IPS-18a (cell line): ENCODE measurements around the gene IFI44L.

Source experiments
- H3K27ac ChIP-seq: one replicate; pipeline ENCODE4 v1.5.1; 2013; ENCODE audit warnings: low read length
- H3K27me3 ChIP-seq: one replicate; pipeline ENCODE4 v1.6.1; 2013; ENCODE audit warnings: mild to moderate bottlenecking, low read length; ENCODE audit not compliant: control insufficient read depth, insufficient read depth
- H3K36me3 ChIP-seq: one replicate; pipeline ENCODE4 v1.6.1; 2013; ENCODE audit warnings: low read depth, low read length; ENCODE audit not compliant: control insufficient read depth
- H3K4me1 ChIP-seq: one replicate; pipeline ENCODE4 v1.6.1; 2013; ENCODE audit warnings: low read depth, low read length; ENCODE audit not compliant: control insufficient read depth
- H3K4me3 ChIP-seq: one replicate; pipeline ENCODE4 v1.5.1; 2013; ENCODE audit warnings: low read length
- H3K9ac ChIP-seq: one replicate; pipeline ENCODE4 v1.6.1; 2013; ENCODE audit warnings: mild to moderate bottlenecking, low read length, moderate library complexity
- H3K9me3 ChIP-seq: one replicate; pipeline ENCODE4 v1.6.1; 2013; ENCODE audit warnings: low read depth, low read length; ENCODE audit not compliant: control insufficient read depth

IFI44L gene

GRCh38 chr1:78641558-78641957 lies 21.3 kb downstream of the IFI44L start:
- Histone ChIP-seq H3K36me3 (no peaks in the 10 kb centered on the region), H3K27me3 (no peaks in the 10 kb centered on the region), H3K27ac (no peak overlapping the region)

GRCh38 chr1:78645723-78646122 lies 25.5 kb downstream of the IFI44L start:
- H3K4me3 ChIP-seq = no peak overlapping the region
- H3K4me1 ChIP-seq = no peaks in the 10 kb centered on the region
- no peak overlapping the region for H3K27ac ChIP-seq
- no peaks in the 10 kb centered on the region for H3K27me3 ChIP-seq
- H3K9me3 ChIP-seq = peaks cover 3% of the 10 kb centered on the region
- H3K36me3 ChIP-seq = no peaks in the 10 kb centered on the region
- H3K9ac ChIP-seq = no peak overlapping the region

More at GRCh38 chr1:78641558-78641957, 21.3 kb downstream of the IFI44L start:
- H3K9ac ChIP-seq = no peak overlapping the region
- H3K9me3 ChIP-seq = no peaks in the 10 kb centered on the region
- no peaks in the 10 kb centered on the region for H3K4me1 ChIP-seq
- no peak overlapping the region for H3K4me3 ChIP-seq

GRCh38 chr1:78647238-78647637 lies 27.0 kb downstream of the IFI44L start:
- no peak overlapping the region for H3K4me3 ChIP-seq
- no peaks in the 10 kb centered on the region for H3K4me1 ChIP-seq
- H3K27me3 ChIP-seq = no peaks in the 10 kb centered on the region
- peaks cover 3% of the 10 kb centered on the region for H3K9me3 ChIP-seq
- no peak overlapping the region for H3K9ac ChIP-seq
- no peak overlapping the region for H3K27ac ChIP-seq
- H3K36me3 ChIP-seq = no peaks in the 10 kb centered on the region

- Histone ChIP-seq H3K27me3 (peaks cover 3% of the 10 kb centered on the region), H3K27ac (no peak within 1 kb of the TSS), H3K9me3 (peaks cover 3% of the 10 kb centered on the region), H3K9ac (no peak within 1 kb of the TSS), H3K36me3 (no peaks in the 10 kb centered on the region), H3K4me3 (no peak within 1 kb of the TSS), H3K4me1 (no peaks in the 10 kb centered on the region)
Measured at GRCh38 chr1:78649628-78650027, 29.4 kb downstream of the IFI44L start, which contains the start of gene IFI44. TSS of gene IFI44 (plus strand) at chr1:78649831. CDS start at chr1:78650196, 365 bp downstream.

GRCh38 chr1:78650114-78650660 lies 29.9 kb downstream of the IFI44L start:
- Histone ChIP-seq H3K36me3 (no peaks in the 10 kb centered on the region), H3K9me3 (peaks cover 3% of the 10 kb centered on the region), H3K9ac (no peak overlapping the region), H3K4me3 (no peak overlapping the region), H3K4me1 (no peaks in the 10 kb centered on the region), H3K27me3 (peaks cover 8% of the 10 kb centered on the region), H3K27ac (no peak overlapping the region)

GRCh38 chr1:78651241-78651640 lies 31.0 kb downstream of the IFI44L start:
- no peak overlapping the region for H3K27ac ChIP-seq

GRCh38 chr1:78652019-78652560 lies 31.8 kb downstream of the IFI44L start:
- H3K4me1 ChIP-seq = no peaks in the 10 kb centered on the region
- no peak overlapping the region for H3K27ac ChIP-seq
- no peak overlapping the region for H3K4me3 ChIP-seq
- no peak overlapping the region for H3K9ac ChIP-seq
- H3K9me3 ChIP-seq = peaks cover 3% of the 10 kb centered on the region
- peaks cover 21% of the 10 kb centered on the region for H3K27me3 ChIP-seq
- no peaks in the 10 kb centered on the region for H3K36me3 ChIP-seq

More at GRCh38 chr1:78651241-78651640, 31.0 kb downstream of the IFI44L start:
- Histone ChIP-seq H3K4me1 (no peaks in the 10 kb centered on the region), H3K36me3 (no peaks in the 10 kb centered on the region), H3K9ac (no peak overlapping the region), H3K27me3 (peaks cover 19% of the 10 kb centered on the region), H3K9me3 (peaks cover 3% of the 10 kb centered on the region), H3K4me3 (no peak overlapping the region)

GRCh38 chr1:78658901-78659300 lies 38.7 kb downstream of the IFI44L start:
- Histone ChIP-seq H3K4me3 (no peak overlapping the region), H3K27ac (no peak overlapping the region), H3K4me1 (no peaks in the 10 kb centered on the region), H3K9ac (no peak overlapping the region), H3K27me3 (peaks cover 22% of the 10 kb centered on the region), H3K36me3 (no peaks in the 10 kb centered on the region), H3K9me3 (no peaks in the 10 kb centered on the region)

GRCh38 chr1:78663923-78664322 lies 43.7 kb downstream of the IFI44L start:
- no peaks in the 10 kb centered on the region for H3K4me1 ChIP-seq
- H3K9me3 ChIP-seq = no peaks in the 10 kb centered on the region
- H3K4me3 ChIP-seq = no peak overlapping the region
- no peak overlapping the region for H3K9ac ChIP-seq
- H3K27me3 ChIP-seq = no peaks in the 10 kb centered on the region
- no peak overlapping the region for H3K27ac ChIP-seq
- no peaks in the 10 kb centered on the region for H3K36me3 ChIP-seq

- H3K27ac ChIP-seq = no peak overlapping the region
- no peaks in the 10 kb centered on the region for H3K4me1 ChIP-seq
- no peaks in the 10 kb centered on the region for H3K36me3 ChIP-seq
- no peak overlapping the region for H3K4me3 ChIP-seq
- H3K9ac ChIP-seq = no peak overlapping the region
- H3K9me3 ChIP-seq = no peaks in the 10 kb centered on the region
- no peaks in the 10 kb centered on the region for H3K27me3 ChIP-seq
Measured at GRCh38 chr1:78664763-78665162, 44.5 kb downstream of the IFI44L start.

GRCh38 chr1:78665809-78666208 lies 45.6 kb downstream of the IFI44L start:
- no peaks in the 10 kb centered on the region for H3K9me3 ChIP-seq
- no peaks in the 10 kb centered on the region for H3K27me3 ChIP-seq
- no peak overlapping the region for H3K4me3 ChIP-seq
- H3K27ac ChIP-seq = no peak overlapping the region
- H3K9ac ChIP-seq = no peak overlapping the region
- no peaks in the 10 kb centered on the region for H3K4me1 ChIP-seq
- no peaks in the 10 kb centered on the region for H3K36me3 ChIP-seq

- Histone ChIP-seq H3K4me3 (no peak overlapping the region), H3K9me3 (no peaks in the 10 kb centered on the region), H3K27ac (no peak overlapping the region), H3K4me1 (no peaks in the 10 kb centered on the region), H3K36me3 (no peaks in the 10 kb centered on the region), H3K9ac (no peak overlapping the region), H3K27me3 (no peaks in the 10 kb centered on the region)
Measured at GRCh38 chr1:78667939-78668338, 47.7 kb downstream of the IFI44L start.
